ENCODE results near the gene ASCL2. TPM values are rescaled to one million over a fixed set of nuclear protein-coding genes. Genes with fewer than 3 reads are reported as not detected.

Gene ASCL2
- total and polyA plus RNA-seq, 10 of the 15 experiments (the other 5 are each of a cell fraction or from before 2014, with no cell fraction given): not detected

DNA sequence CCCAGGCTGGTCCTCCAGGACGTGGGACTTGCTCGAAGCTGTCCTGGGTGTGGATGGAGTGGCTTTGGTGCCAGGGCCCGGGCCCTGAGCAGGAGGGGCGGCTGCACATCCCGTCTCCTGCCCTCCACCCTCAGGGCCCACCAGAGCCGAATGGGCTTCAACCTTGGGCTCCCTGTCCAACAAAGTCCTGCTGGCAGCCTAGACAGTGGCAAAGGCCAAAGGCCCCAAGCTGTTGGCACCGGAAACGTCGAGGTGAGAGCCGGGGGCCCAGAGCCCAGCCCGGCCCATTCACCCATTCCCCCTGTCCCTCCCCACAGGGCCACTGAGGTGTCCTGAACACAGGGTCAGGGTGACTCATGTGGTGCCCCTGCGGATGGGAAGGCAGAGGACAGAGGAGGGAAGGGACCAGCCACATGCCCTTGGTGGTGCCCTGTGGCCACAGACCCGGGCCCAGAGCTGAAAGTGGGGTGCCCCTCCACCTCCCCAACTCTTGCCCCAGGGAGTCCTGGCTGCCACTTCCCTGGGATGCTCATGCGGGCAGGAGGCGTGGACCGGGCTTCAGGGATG is 40.5 kb upstream of the ASCL2 start:
- Histone ChIP-seq H2AFZ (ENCODE audit: control insufficient read depth, low read depth, low read length) (no peak overlapping the region), H3K27me3 (replicated peaks in 1 of 2; ENCODE audit: control insufficient read depth in 2 of 2, insufficient read depth in 2 of 2, low read length in 1 of 2) (no peaks in the 10 kb centered on the region), H3K27ac (ENCODE audit: control insufficient read depth, insufficient read depth) (no peak overlapping the region), H3K4me2 (ENCODE audit: control insufficient read depth, insufficient read depth) (no peak overlapping the region), H3K4me3 (no peak overlapping the region), H3K79me2 (ENCODE audit: control insufficient read depth, insufficient read depth, low read length) (no peaks in the 10 kb centered on the region), H3K36me3 (ENCODE audit: control insufficient read depth in 2 of 2, insufficient read depth in 2 of 2, low read length in 1 of 2) (no peaks in the 10 kb centered on the region), H3K4me1 (ENCODE audit: control insufficient read depth, insufficient read depth, low read length) (no peaks in the 10 kb centered on the region), H3K9ac (ENCODE audit: control insufficient read depth, insufficient read depth, low read length) (no peak overlapping the region), H3K9me3 (replicated peaks; ENCODE audit: control insufficient read depth, insufficient read depth, low read length) (no peaks in the 10 kb centered on the region), H4K20me1 (ENCODE audit: control insufficient read depth, insufficient read depth) (no peaks in the 10 kb centered on the region)
- POLR2A ChIA-PET: no interaction called here
- no peak for ATAC-seq
- RAD21 ChIA-PET (ENCODE audit: unreplicated experiment): no interaction called here
- no TSS peak for BruUV-seq (replicated peaks)
- in situ Hi-C loops (cut with MboI): loop anchor here (5.0 kb wide), 1 partner anchor 106 kb away; no protein-coding TSS in a partner anchor
- no peak for TF ChIP-seq FOXM1 (IDR thresholded peaks at IDR 0.05; ENCODE audit: low read depth, low read length)
- TF ChIP-seq MTA3 (IDR thresholded peaks at IDR 0.05; ENCODE audit: borderline replicate concordance, low read length): no peak
- TF ChIP-seq, protein P1, sequence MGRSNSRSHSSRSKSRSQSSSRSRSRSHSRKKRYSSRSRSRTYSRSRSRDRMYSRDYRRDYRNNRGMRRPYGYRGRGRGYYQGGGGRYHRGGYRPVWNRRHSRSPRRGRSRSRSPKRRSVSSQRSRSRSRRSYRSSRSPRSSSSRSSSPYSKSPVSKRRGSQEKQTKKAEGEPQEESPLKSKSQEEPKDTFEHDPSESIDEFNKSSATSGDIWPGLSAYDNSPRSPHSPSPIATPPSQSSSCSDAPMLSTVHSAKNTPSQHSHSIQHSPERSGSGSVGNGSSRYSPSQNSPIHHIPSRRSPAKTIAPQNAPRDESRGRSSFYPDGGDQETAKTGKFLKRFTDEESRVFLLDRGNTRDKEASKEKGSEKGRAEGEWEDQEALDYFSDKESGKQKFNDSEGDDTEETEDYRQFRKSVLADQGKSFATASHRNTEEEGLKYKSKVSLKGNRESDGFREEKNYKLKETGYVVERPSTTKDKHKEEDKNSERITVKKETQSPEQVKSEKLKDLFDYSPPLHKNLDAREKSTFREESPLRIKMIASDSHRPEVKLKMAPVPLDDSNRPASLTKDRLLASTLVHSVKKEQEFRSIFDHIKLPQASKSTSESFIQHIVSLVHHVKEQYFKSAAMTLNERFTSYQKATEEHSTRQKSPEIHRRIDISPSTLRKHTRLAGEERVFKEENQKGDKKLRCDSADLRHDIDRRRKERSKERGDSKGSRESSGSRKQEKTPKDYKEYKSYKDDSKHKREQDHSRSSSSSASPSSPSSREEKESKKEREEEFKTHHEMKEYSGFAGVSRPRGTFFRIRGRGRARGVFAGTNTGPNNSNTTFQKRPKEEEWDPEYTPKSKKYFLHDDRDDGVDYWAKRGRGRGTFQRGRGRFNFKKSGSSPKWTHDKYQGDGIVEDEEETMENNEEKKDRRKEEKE (IDR thresholded peaks at IDR 0.05): no peak
- no peak for TF ChIP-seq ZZZ3 (IDR thresholded peaks at IDR 0.05; ENCODE audit: control insufficient read depth, insufficient read length, low read depth)
- TF ChIP-seq, protein P2, sequence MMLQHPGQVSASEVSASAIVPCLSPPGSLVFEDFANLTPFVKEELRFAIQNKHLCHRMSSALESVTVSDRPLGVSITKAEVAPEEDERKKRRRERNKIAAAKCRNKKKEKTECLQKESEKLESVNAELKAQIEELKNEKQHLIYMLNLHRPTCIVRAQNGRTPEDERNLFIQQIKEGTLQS (IDR thresholded peaks at IDR 0.05; ENCODE audit: borderline replicate concordance, extremely low read depth, low read depth, low read length): no peak
- CTCF ChIA-PET: interaction anchor here (3.2 kb wide), 1 partner anchor 110 kb away, joined by 19 read pairs; no protein-coding TSS in a partner anchor
- DNase-seq (ENCODE audit: low read depth, low spot score): no peak
- SMC1A ChIA-PET (ENCODE audit: uncharacterized antibody, unreplicated experiment): interaction anchor here (0.6 kb wide), 1 partner anchor 71 kb away, joined by 3 read pairs; no protein-coding TSS in a partner anchor
- intact Hi-C loops (cut with micrococcal nuclease; ENCODE audit: unreplicated experiment): no loop called here
- WGBS (ENCODE audit: insufficient coverage, insufficient replicate concordance, low lambda C conversion rate, missing lambda C conversion rate): 54% methylated on average over 11 of the region's 16 CpGs
- no peak for FAIRE-seq
